OCI-LY1 (cell line): ENCODE measurements around the gene KCNT1.

Source experiments
- CTCF ChIP-seq: fragments of 200-600 bp; sonication (generic), shearing (Covaris generic); IDR thresholded peaks from 2 replicates; pipeline ENCODE4 v1.5.1; 2017; ENCODE audit warnings: mild to moderate bottlenecking, antibody characterized with exemption, low read length, moderate library complexity, mixed read lengths
- EZH2 ChIP-seq: fragments of 200-600 bp; sonication (generic), shearing (Covaris generic); IDR thresholded peaks from 2 replicates; pipeline ENCODE4 v1.8.0; 2017; ENCODE audit warnings: borderline replicate concordance, mixed run types, mild to moderate bottlenecking, antibody characterized with exemption, low read length, moderate library complexity, mixed read lengths

GRCh38 chr9:135657416-135657815, 44.6 kb upstream of the KCNT1 start:
- no peak for TF ChIP-seq CTCF
- TF ChIP-seq EZH2 = no peak
